Measurements from ENCODE around the gene MAPKAPK2. TPM values are rescaled to one million over a fixed set of nuclear protein-coding genes. Genes with fewer than 3 reads are reported as not detected.

The MAPKAPK2 gene
- total RNA-seq, 2 experiments from 2014 or later = 157 to 166 TPM

DNA sequence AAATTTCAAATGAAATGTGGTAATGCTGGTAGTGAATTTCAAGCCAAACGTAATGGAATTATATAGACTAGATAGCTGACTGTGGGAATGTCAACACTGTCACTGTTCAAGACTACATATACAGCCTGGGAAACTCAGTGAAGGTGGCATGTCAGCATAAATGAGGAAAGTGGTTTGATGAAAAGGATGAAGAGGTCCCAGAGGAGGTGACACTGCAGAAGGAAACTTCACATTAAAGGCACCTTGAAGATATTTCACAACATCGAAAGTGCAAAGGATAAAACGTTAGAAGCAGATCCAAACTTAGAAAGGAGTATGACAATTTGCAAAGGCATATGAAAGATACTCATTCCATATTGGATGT lies 25.7 kb downstream of the MAPKAPK2 start:
- Histone ChIP-seq H3K4me1 (ENCODE audit: insufficient read depth, low read length) (peaks cover 68% of the 10 kb centered on the region), H3K36me3 (ENCODE audit: insufficient read depth, low read length) (no peaks in the 10 kb centered on the region), H3K4me3 (ENCODE audit: low read length) (no peak overlapping the region), H3K27me3 (ENCODE audit: control insufficient read depth in 1 of 2, insufficient read depth in 2 of 2, low read length in 2 of 2) (no peaks in the 10 kb centered on the region), H3K27ac (ENCODE audit: low read depth in 1 of 2, low read length in 2 of 2) (no peak overlapping the region), H3K9me3 (ENCODE audit: control insufficient read depth in 1 of 2, insufficient read depth in 1 of 2, low read length in 2 of 2) (no peaks in the 10 kb centered on the region)
- H3K4me3 Mint-ChIP-seq = no peak overlapping the region
- no peaks in the 10 kb centered on the region for H3K36me3 Mint-ChIP-seq (ENCODE audit: low read depth)
- ATAC-seq (ENCODE audit: poor library complexity) (no peak), DNase-seq (no peak)
- POLR2A ChIA-PET = no interaction called here
- H3K27me3 Mint-ChIP-seq = no peaks in the 10 kb centered on the region
- no peak overlapping the region for H3K27ac Mint-ChIP-seq
- no peaks in the 10 kb centered on the region for H3K9me3 Mint-ChIP-seq
- intact Hi-C loops (cut with DNase I, micrococcal nuclease) = no loop called here
- H3K4me1 Mint-ChIP-seq (ENCODE audit: low read depth) = peaks cover 82% of the 10 kb centered on the region
- TF ChIP-seq, protein P1, sequence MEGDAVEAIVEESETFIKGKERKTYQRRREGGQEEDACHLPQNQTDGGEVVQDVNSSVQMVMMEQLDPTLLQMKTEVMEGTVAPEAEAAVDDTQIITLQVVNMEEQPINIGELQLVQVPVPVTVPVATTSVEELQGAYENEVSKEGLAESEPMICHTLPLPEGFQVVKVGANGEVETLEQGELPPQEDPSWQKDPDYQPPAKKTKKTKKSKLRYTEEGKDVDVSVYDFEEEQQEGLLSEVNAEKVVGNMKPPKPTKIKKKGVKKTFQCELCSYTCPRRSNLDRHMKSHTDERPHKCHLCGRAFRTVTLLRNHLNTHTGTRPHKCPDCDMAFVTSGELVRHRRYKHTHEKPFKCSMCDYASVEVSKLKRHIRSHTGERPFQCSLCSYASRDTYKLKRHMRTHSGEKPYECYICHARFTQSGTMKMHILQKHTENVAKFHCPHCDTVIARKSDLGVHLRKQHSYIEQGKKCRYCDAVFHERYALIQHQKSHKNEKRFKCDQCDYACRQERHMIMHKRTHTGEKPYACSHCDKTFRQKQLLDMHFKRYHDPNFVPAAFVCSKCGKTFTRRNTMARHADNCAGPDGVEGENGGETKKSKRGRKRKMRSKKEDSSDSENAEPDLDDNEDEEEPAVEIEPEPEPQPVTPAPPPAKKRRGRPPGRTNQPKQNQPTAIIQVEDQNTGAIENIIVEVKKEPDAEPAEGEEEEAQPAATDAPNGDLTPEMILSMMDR (IDR thresholded peaks at IDR 0.05) = no peak
- CTCF ChIA-PET = interaction anchor here (1.6 kb wide), 1 partner anchor 16 kb away, joined by 6 read pairs; no protein-coding TSS in a partner anchor

DNA sequence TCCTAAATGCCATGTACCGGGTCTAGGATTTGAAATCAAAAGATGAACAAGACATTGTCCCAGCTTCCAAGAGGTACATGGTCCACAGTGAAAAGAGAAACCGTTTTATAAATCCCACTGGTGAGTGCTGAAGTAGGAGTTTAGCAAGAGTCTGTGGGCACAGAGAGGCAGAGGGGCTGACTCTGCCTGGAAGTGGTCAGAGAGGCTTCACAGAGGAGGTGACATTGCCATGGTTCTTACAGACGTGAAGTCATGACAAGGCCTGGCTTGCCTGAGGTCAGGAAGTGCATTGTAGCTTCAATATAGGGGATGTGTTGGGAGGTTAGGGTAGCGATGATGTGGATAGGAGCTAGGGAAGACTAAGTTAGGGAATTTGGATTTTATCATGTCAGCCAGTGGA lies 28.4 kb downstream of the MAPKAPK2 start:
- Histone ChIP-seq H3K36me3 (ENCODE audit: insufficient read depth, low read length) (no peaks in the 10 kb centered on the region), H3K27me3 (ENCODE audit: control insufficient read depth in 1 of 2, insufficient read depth in 2 of 2, low read length in 2 of 2) (no peaks in the 10 kb centered on the region), H3K27ac (ENCODE audit: low read depth in 1 of 2, low read length in 2 of 2) (peak overlapping the region in 1 of 2 donors; percentile 47), H3K4me1 (ENCODE audit: insufficient read depth, low read length) (peaks cover 64% of the 10 kb centered on the region), H3K4me3 (ENCODE audit: low read length) (no peak overlapping the region), H3K9me3 (ENCODE audit: control insufficient read depth in 1 of 2, insufficient read depth in 1 of 2, low read length in 2 of 2) (no peaks in the 10 kb centered on the region)
- no peaks in the 10 kb centered on the region for H3K27me3 Mint-ChIP-seq
- H3K9me3 Mint-ChIP-seq = no peaks in the 10 kb centered on the region
- DNase-seq (peak in 2 of 14 experiments; percentile 50 to 66), ATAC-seq (ENCODE audit: poor library complexity) (no peak)
- CTCF ChIA-PET = interaction anchor here (0.9 to 1.9 kb wide), 3 partner anchors 12 to 22 kb away, joined by 3 to 8 read pairs (median 4); no protein-coding TSS in a partner anchor
- H3K27ac Mint-ChIP-seq = peak overlapping the region; percentile 83
- no peaks in the 10 kb centered on the region for H3K36me3 Mint-ChIP-seq (ENCODE audit: low read depth)
- H3K4me1 Mint-ChIP-seq (ENCODE audit: low read depth) = peaks cover 85% of the 10 kb centered on the region
- H3K4me3 Mint-ChIP-seq = peak overlapping the region; percentile 12
- POLR2A ChIA-PET = interaction anchor here (0.9 to 1.0 kb wide), 2 partner anchors 9 to 193 kb away, joined by 3 to 4 read pairs; no protein-coding TSS in a partner anchor
- TF ChIP-seq, protein P1 (IDR thresholded peaks at IDR 0.05) = no peak
- intact Hi-C loops (cut with DNase I, micrococcal nuclease) = no loop called here

DNA sequence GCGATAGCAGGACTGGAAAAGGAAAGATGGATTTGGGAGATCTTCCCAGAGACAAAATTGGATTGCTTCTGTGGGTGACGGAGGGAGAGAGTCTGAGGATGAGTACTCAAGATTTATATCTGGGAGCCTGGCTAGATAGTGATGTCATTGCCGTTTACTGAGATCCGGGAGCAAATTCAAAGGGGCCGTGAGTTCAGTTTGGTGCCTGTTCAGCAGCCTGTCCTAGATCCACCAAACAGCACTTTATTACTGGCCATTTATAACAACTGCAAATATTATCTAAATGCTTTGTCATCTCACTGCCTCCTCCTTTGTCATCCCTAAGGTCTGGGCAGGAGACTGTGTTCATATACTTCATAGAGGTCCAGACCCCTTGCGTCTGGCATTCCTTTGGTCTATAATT lies 29.2 kb downstream of the MAPKAPK2 start:
- TF ChIP-seq, protein P1 (IDR thresholded peaks at IDR 0.05) = no peak

More for the DNA sequence above, 29.2 kb downstream of the MAPKAPK2 start:
- Histone ChIP-seq H3K4me1 (ENCODE audit: insufficient read depth, low read length) (peaks cover 68% of the 10 kb centered on the region), H3K36me3 (ENCODE audit: insufficient read depth, low read length) (no peaks in the 10 kb centered on the region), H3K27ac (ENCODE audit: low read depth in 1 of 2, low read length in 2 of 2) (peak overlapping the region in 1 of 2 donors; percentile 14), H3K27me3 (ENCODE audit: control insufficient read depth in 1 of 2, insufficient read depth in 2 of 2, low read length in 2 of 2) (no peaks in the 10 kb centered on the region), H3K4me3 (ENCODE audit: low read length) (no peak overlapping the region), H3K9me3 (ENCODE audit: control insufficient read depth in 1 of 2, insufficient read depth in 1 of 2, low read length in 2 of 2) (no peaks in the 10 kb centered on the region)
- ChIA-PET POLR2A (no interaction called here), CTCF (interaction anchor here (0.9 to 1.8 kb wide), 3 partner anchors 21 to 95 kb away, joined by 3 to 4 read pairs (median 4); no protein-coding TSS in a partner anchor)
- intact Hi-C loops (cut with DNase I, micrococcal nuclease) = no loop called here
- Mint-ChIP-seq H3K27ac (peak overlapping the region; percentile 83), H3K36me3 (ENCODE audit: low read depth) (no peaks in the 10 kb centered on the region), H3K9me3 (no peaks in the 10 kb centered on the region), H3K4me1 (ENCODE audit: low read depth) (peaks cover 82% of the 10 kb centered on the region), H3K27me3 (no peaks in the 10 kb centered on the region), H3K4me3 (no peak overlapping the region)
- ATAC-seq (ENCODE audit: poor library complexity) = no peak
- DNase-seq = no peak

Data from CD4-positive, alpha-beta T cell (primary cell).